Measurements from ENCODE around the gene SDK1. TPM values are rescaled to one million over a fixed set of nuclear protein-coding genes. Genes with fewer than 3 reads are reported as not detected.
"Not testable (repeated sequence)": the region's sequence is repeated elsewhere in the genome, so short reads cannot be mapped to it uniquely, and the experiment has no call there.

SDK1 gene
- total RNA-seq, 1 donor from 2014 or later: 0.34 TPM

DNA sequence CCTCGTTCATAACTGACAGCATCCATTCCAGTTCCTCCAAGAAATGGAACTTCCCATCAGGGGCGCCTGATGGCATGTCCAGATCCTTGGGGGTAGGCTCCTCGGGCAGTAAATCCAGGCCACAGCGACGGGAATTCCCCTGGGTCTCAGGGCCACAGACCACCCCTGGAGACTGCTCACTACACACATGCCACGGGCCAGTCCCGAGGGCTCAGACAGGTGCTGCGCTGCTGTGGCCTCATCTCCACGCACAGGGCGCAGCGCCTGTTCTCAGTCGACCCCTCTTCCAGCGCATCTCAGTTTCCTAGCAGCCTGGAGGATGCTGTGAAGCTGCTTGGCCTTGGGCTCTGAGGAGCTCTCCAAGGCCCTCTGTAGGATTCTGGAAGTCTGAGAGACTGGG is 907.5 kb downstream of the SDK1 start:
- intact Hi-C loops (cut with micrococcal nuclease): no loop called here

DNA sequence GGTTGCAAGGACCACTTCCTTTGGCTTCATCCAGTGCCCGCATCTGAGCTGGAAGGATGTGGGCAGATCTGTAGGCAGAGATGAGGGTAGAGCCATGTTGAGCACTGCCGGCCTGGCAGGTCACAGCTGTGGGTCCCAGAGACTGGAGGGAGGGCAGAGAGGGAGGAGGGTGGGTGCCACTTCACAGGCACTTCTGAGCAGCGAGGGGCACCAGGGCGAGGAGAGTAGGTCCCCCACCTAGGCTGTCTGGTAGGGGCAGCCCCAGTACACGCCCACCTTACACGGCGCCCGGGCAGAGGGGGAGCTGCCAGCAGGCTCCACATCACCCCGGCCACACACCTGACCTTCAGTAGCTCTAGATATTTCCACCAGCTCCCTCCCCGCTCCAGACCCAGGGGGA is 908.1 kb downstream of the SDK1 start:
- intact Hi-C loops (cut with micrococcal nuclease): no loop called here

DNA sequence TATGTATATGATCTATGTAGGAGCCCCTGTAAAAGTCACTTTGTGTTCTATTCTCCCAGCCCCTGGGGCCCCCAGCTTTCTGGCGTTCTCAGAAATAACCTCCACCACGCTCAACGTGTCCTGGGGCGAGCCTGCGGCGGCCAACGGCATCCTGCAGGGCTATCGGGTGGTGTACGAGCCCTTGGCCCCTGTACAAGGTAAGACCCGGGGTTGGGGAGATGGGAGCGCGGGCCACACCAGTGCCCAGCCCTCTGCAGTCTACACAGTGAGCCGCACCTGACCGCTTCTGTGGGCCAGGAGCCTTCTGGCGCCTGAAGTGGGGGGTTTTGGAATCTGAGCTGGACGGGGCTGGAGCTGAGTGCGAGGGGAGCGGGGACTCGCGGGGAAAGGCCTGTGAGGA is 908.9 kb downstream of the SDK1 start:
- intact Hi-C loops (cut with micrococcal nuclease): no loop called here

DNA sequence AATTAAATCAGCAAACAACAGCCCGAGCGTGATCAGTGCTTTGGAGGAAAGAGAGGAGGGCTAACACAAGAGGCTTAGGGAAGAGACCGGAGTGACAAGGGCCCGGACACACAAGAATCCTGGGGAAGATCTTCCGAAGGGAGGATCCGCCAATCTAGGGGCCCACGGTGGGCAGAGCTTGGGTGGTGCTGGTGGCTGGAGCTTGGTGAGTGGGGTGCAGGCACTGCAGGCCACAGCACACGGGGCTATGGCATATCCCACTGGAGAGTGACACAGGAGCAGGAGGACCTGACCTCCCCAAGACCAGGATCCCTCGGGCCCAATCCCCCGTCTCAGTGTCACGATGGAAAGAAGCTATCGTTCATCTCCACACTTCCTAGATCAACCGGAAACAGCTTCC is 909.8 kb downstream of the SDK1 start:
- intact Hi-C loops (cut with micrococcal nuclease): no loop called here

DNA sequence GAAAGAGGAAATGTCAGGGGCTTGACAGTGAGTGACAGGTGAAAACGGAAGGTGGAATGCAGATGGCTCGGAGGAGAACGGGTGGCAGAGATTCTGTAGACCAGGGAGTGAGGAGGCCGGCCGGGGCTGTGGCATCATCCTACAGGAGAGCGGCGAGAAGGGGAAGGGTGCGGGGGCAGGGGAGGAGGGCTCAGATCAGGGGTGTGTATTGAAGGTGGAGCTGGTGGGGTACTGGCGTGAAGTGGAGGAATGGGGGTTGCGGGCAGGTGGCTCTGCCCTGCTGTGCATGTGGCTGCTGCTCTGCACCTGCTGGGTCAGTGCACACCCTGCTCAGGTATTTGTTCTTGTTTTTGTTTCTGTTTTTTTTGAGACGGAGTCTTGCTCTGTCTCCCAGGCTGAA is 910.2 kb downstream of the SDK1 start:
- intact Hi-C loops (cut with micrococcal nuclease): no loop called here

DNA sequence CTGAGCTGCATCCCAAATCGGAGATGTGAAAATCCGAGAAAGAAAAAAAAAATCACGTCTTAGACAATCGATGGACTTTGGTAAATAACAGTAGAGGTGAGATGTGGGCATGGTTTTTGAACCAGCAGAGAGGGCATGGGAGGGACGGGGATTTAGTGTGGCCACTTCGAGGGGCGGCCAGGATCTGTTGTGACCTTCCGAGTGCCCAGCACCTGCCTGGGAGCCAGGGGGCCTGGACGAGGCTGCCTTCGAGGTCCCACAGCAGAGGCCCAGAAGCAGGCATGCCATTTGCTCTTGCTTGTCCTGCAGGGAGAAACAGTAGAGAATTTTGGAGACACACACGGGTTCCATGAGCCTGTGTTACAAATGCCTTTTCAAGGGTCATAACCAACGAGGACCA is 911.3 kb downstream of the SDK1 start:
- intact Hi-C loops (cut with micrococcal nuclease): no loop called here

DNA sequence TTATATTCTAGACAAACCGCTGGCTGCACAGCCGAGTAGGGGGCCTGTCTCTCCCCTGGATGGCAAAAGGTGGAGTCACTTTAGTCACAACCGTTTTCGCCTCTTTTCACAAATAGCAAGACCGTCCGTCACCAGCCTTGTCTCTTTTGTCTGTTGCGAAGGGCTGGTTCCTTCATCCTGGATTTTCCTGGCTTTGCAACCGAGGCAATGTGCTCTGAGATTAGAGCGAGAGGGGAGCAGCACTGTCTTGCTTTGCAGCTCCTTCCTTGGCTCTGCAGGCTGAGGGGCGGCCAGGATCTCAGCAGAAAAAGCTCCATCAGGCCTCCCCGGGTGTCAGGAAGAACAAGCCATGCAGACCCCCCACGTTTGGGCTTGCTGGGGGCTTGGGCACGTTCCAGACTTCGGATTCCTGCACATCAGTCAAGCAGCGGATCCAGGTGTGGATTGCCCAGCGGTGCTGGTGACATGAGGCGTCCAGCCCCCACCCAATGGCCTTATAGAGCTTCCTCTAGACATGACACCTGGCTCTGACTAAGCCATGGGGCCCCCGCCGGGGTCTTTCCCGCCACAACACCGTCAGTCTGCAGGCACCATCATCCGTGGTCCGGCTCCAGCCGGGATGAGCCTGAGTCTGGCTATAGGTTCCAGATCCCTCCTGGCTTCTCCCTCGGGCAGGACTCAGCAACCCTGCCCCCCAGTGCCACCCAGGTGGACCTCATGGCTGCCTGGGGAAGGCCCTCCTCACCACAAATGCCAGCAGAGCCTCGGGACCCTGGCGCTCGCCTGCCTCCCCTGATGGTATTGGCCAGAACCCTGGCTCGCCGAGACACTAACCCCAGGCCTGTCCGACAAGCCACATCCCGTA is 913.5 kb downstream of the SDK1 start:
- intact Hi-C loops (cut with micrococcal nuclease): no loop called here

DNA sequence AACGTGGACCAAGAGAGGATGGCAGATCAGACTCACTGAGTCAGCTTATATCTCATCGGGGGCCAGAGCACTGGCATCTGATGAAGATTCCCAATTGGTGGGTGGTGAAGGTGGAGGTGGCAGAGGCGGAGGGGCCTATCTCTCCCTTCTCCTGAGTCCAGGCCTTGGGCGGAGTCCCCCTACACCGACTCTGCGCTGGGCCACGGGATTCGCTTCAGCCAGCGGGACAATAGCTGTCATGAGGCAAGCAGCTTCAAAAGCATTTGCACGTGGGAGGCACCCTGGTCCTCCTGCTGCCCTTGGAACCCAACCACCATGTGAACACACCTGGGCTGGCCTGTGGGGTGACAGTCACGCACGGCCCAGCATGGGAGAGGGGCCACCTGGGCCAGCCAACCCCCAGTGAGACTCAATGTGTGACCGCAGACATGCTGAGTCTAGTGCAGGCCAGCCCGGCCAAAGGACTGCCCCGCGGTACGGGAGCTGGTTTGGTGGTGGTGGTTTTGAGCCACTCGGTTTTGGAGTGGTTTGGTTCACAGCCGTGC is 914.2 kb downstream of the SDK1 start:
- intact Hi-C loops (cut with micrococcal nuclease): no loop called here

DNA sequence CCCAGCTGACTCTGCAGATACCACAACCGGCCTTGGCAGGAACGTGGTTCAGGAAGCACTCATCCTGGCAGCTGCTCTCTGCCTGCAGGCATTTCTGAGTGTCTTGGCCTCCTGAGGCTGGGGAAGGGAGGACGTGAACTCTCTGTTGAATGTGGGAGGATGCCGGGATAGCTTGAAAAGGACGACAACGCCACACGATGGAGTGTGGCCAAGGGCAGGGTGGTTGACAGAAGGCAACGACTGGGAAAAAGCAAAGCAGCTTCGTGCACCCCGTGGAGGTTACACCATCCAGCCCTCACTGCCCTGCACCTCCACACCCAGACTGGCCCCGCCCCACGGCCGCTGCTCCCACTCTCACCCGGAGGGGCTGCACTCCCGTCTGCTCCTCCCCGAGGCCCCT is 915.0 kb downstream of the SDK1 start:
- intact Hi-C loops (cut with micrococcal nuclease): no loop called here

DNA sequence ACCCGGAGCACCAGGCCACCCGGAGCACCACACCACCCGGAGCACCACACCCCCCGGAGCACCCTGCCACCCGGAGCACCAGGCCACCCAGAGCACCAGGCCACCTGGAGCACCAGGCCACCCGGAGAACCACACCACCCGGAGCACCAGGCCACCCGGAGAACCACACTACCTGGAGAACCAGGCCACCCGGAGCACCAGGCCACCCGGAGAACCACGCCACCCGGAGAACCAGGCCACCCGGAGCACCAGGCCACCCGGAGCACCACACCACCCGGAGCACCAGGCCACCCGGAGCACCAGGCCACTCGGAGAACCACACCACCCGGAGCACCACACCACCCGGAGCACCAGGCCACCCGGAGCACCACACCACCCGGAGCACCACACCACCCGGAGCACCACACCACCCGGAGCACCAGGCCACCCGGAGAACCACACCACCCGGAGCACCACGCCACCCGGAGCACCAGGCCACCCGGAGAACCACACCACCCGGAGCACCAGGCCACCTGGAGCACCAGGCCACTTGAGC is 916.1 kb downstream of the SDK1 start:
- intact Hi-C loops (cut with micrococcal nuclease): not testable (repeated sequence)

DNA sequence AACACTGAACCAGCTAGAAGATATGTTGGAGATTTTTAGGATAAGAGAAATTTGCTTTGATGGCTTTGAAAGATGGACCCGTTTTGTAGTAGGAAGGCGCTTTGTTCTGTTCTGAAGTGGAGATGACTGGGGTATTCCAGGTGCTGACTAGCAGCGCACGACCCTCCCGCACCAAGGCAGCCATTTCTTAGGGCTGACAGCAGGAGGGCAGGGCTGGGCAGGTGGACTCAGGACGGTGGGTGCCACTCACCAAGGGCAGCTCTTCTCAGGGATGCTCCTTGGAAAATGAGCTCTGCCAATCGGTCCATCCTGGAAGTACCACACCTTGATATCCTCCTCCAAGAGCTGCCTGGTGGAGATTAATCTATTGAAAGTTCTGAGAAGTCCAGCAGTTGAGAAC is 917.4 kb downstream of the SDK1 start:
- intact Hi-C loops (cut with micrococcal nuclease): no loop called here

DNA sequence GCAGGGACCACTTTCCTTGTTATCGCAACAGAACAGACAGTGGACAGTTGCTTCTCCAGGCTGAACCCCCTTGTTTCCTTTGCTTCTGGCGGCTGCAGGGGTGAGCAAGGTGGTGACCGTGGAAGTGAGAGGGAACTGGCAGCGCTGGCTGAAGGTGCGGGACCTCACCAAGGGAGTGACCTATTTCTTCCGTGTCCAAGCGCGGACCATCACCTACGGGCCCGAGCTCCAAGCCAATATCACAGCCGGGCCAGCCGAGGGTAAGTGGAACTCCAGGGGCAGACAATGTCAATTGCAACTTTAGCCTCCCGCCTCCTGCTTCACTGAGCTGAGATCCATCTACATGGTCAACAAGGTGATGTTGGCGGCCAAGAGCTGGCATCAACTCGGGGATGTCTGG is 919.0 kb downstream of the SDK1 start:
- intact Hi-C loops (cut with micrococcal nuclease): no loop called here

DNA sequence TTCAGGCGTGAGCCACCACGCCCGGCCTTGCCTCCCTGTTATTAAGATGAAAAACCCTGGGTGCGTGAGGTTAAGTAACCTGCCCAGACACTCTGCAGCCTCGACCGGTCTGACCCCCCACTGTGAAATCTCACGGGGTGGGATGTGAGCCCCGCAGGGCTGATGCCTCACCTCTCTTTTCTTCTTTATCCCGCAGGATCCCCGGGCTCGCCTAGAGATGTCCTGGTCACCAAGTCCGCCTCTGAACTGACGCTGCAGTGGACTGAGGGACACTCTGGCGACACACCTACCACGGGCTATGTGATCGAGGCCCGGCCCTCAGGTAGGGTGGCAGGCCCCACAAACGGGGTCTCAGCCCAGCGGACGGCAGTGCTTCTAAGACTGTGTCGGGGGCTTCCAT is 920.0 kb downstream of the SDK1 start:
- intact Hi-C loops (cut with micrococcal nuclease): no loop called here

DNA sequence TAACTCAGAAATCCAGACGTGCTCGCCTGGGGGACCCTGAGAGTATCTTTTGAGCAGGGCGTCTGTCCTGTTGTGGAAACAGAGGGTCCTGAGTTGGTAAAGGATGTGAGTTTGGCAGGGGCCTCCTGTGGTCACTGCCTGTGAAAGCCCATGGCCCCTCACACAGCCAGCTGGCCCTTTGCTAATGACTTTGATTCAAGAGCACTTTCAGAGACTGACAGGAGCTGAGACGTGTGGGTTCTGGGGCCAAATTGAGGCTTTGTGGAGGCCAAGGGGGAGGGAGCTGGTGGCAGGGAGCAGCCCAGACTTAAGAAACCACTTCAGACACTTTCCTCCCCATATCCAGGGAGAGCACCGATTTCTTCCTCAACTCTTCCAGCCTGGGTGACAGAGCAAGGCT is 921.6 kb downstream of the SDK1 start:
- intact Hi-C loops (cut with micrococcal nuclease): no loop called here

DNA sequence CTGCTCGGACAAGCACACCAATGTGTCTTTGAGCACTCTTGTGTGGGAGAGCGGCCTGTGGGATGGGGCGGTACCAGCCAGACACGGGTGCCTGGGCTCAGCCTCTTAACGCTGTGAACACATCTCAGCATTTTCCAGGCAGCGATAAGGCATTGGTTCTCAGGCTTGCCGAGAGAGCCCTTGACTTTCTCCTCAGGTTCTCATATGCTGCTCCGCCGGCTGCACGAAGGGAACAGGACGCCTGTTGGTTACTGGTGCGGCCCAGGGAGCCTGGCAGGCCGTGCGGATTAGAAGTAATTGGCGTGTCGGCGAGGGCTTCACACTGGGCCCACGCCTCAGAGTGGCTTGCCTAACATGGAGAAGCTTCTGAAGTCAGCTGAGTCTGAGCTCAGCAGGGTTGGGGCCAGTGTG is 924.3 kb downstream of the SDK1 start:
- intact Hi-C loops (cut with micrococcal nuclease): no loop called here

DNA sequence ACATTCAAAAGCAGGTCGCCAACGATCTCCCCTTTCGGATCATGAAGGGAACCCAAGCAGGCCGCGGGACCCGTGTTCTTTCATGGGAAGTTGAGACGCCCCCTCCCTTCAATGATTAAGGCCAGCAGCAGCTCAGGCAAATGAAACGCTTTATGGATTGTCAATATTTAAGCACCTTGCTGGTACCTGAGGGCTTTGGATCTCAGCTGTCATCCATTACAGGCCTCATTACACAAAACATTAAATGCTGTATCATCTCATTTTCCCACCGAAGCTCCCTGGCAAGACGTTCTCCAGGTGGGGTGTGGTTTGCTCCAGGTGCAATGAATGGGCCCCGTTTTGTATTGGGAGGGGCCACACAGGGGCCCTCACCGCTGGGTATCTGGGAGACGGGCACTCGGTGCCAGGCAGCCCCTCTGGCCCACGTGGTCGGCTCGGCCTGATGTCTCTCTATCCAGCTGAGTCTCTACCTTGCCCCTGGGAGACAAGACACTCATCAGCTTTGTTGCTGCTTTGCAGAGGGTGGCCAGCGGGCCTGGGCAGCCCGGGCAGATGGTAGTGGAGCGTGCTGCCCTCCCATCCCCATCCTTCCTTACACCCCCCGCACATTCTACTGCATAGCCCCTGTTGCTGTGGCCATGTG is 925.0 kb downstream of the SDK1 start:
- intact Hi-C loops (cut with micrococcal nuclease): no loop called here

DNA sequence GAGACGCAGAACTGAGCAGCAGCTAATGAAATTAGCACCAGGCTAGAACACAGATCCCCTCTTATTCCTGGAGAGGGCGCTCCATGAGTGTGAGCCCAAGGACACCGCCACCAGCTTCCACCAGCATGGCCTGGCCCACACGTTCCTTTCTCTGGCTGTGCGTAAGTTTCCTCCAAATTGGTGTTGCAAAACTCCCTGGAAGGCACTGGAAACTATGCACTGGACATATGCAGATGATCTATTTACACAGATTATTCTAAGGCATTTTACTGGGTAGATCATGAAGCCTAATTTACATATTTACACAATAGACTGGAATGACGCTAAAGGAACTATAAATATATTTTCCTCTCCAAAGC is 925.5 kb downstream of the SDK1 start:
- intact Hi-C loops (cut with micrococcal nuclease): no loop called here

DNA sequence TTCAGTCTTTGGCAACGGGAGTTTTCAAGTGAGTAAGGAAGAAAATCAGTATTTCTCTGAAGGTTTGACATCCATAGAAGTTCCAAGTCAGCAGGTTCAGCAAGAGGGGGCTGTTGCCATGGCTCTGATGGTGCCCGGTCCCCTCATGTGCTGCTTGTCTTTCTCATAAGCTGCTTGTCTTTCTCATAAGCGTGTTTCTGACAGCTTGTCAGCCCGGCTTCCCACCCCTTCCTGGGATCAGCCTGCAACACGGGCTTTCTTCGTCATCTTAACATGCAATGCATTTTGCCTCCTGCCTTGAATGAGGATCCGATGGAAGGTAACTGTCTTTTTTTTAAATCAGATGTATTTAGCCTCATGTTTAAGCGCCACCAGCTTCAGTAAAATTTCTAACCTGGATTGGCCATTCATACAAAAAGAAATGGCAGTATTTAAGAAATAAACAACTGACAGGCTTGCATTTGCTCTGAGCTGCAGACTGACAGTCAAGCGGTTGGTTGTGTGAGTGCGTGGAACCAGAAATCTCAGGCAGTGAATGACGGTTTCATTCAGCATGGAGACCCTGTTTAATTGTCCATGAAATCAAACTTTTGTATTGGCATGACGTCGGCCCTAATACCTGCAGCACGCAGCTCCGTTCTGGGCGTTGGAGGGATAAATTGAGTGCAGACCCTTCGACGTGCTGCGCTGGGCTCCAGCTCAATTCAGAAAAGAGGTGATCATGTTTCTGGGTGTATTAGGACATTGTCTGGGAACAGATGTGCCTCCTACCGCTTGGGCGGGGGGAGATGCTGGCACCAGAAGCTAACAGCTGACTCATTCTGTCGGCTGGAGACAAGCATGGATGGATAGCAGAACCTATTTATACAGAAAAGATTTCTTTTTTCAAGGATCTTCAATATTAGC is 926.3 kb downstream of the SDK1 start:
- intact Hi-C loops (cut with micrococcal nuclease): no loop called here

DNA sequence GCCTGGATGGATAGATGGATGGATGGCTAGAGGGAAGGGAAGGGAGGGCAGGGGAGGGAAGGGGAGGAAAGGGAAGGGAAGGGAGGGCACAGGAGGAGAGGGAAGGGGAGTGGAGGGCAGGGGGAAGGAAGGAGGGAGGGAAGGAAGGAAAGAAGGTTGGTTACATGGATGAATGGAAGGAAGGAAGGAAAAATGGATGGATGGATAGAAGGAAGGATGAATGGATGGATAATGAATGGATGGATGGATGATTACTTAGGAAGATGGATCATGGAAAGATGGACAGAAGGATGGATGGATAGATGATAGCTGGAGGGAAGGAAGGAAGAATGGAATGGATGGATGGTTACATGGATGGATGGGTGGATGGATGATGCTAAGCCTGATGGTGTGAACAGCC is 929.3 kb downstream of the SDK1 start:
- intact Hi-C loops (cut with micrococcal nuclease): no loop called here

DNA sequence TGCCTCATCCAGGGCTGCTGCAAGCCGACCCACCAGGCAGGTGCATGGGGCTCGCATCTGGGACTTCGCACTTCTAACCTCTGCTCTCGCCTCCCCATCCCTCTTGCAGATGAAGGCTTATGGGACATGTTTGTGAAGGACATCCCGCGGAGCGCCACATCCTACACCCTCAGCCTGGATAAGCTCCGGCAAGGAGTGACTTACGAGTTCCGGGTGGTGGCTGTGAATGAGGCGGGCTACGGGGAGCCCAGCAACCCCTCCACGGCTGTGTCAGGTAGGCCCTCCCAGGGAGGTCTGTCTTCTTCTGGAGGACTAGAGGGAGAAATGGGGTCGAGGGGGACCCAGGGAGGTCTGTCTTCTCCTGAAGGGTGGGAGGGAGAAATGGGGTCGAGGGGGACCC is 932.1 kb downstream of the SDK1 start:
- intact Hi-C loops (cut with micrococcal nuclease): no loop called here
